Liver (tissue), 9 donors: Measurements from ENCODE around the gene CTBP1. TPM values are rescaled to one million over a fixed set of nuclear protein-coding genes. Genes with fewer than 3 reads are reported as not detected.

Experiments used
- DNase-seq: peaks from one replicate; pipeline ENCODE4 v3.0.0-alpha.2; 2017; ENCODE audit warnings: low spot score
- H3K27ac ChIP-seq, 2 donors: one replicate each; pipeline ENCODE4 v1.7.0; 2013; ENCODE audit warnings: inconsistent platforms in 2 of 2, low read length in 2 of 2, control low read depth in 1 of 2, low read depth in 1 of 2, mild to moderate bottlenecking in 1 of 2
- H3K27me3 ChIP-seq, 4 donors: one replicate each; pipeline versions ENCODE4 v1.6.1 to v1.7.0; 2013; ENCODE audit warnings: low read length in 3 of 4, inconsistent platforms in 1 of 4, mild to moderate bottlenecking in 1 of 4, moderate library complexity in 1 of 4; ENCODE audit not compliant: control insufficient read depth in 4 of 4, insufficient read depth in 4 of 4
- H3K36me3 ChIP-seq, 4 donors: one replicate each; pipeline versions ENCODE4 v1.6.1 to v1.7.0; 2013; ENCODE audit warnings: low read length in 3 of 4, mild to moderate bottlenecking in 3 of 4, low read depth in 1 of 4, moderate library complexity in 1 of 4; ENCODE audit not compliant: control insufficient read depth in 4 of 4, insufficient read depth in 3 of 4
- H3K4me1 ChIP-seq, 4 donors: one replicate each; pipeline versions ENCODE4 v1.6.1 to v1.7.0; 2013; ENCODE audit warnings: low read length in 3 of 4, mild to moderate bottlenecking in 3 of 4, moderate library complexity in 1 of 4; ENCODE audit not compliant: control insufficient read depth in 4 of 4, insufficient read depth in 4 of 4
- H3K4me3 ChIP-seq, 3 donors: one replicate each; pipeline versions ENCODE4 v1.6.1 to v1.7.0; 2013; ENCODE audit warnings: low read length in 3 of 3, control low read depth in 1 of 3, low read depth in 1 of 3, mild to moderate bottlenecking in 1 of 3
- H3K9ac ChIP-seq, 2 donors: one replicate each; pipeline ENCODE4 v1.7.0; 2013; ENCODE audit warnings: low read length in 2 of 2, mild to moderate bottlenecking in 2 of 2, moderate library complexity in 2 of 2, control low read depth in 1 of 2, low read depth in 1 of 2
- H3K9me3 ChIP-seq, 4 donors: one replicate each; pipeline versions ENCODE4 v1.6.1 to v1.7.0; 2013; ENCODE audit warnings: low read length in 3 of 4; ENCODE audit not compliant: control insufficient read depth in 4 of 4
- CTCF ChIP-seq: fragments of 150-350 bp; IDR thresholded peaks from 2 replicates; pipeline ENCODE4 v1.5.1; 2017; ENCODE audit warnings: improper control_type of control experiment, low read depth, low read length; ENCODE audit not compliant: missing input control
- EGR1 ChIP-seq, 2 donors: IDR thresholded peaks; 2 replicates each; pipeline ENCODE4 v1.6.1; 2016 to 2018; ENCODE audit warnings: antibody characterized with exemption in 2 of 2, low read depth in 2 of 2
- FOXA1 ChIP-seq: IDR thresholded peaks from 2 replicates; pipeline ENCODE4 v1.6.1; 2016; ENCODE audit warnings: antibody characterized with exemption
- GABPA ChIP-seq, 2 donors: IDR thresholded peaks in 1 of 2; conservative IDR thresholded peaks in 1 of 2; 2 replicates each; pipeline ENCODE4 v1.6.1; 2016; ENCODE audit warnings: antibody characterized with exemption in 2 of 2, mild to moderate bottlenecking in 1 of 2, moderate library complexity in 1 of 2
- HNF4A ChIP-seq, 2 donors: conservative IDR thresholded peaks; 2 replicates each; pipeline ENCODE4 v1.6.1; 2016; ENCODE audit warnings: antibody characterized with exemption in 2 of 2, mild to moderate bottlenecking in 2 of 2
- HNF4G ChIP-seq: IDR thresholded peaks from 2 replicates; pipeline ENCODE4 v1.6.1; 2016; ENCODE audit warnings: antibody characterized with exemption
- JUND ChIP-seq, 2 donors: IDR thresholded peaks; 2 replicates each; pipeline ENCODE4 v1.6.1; 2016; ENCODE audit warnings: antibody characterized with exemption in 2 of 2
- MAX ChIP-seq: IDR thresholded peaks from 2 replicates; pipeline ENCODE4 v1.6.1; 2016; ENCODE audit warnings: antibody characterized with exemption
- NR2F2 ChIP-seq: IDR thresholded peaks from 2 replicates; pipeline ENCODE4 v1.6.1; 2016; ENCODE audit warnings: antibody characterized with exemption
- RAD21 ChIP-seq, 2 donors: IDR thresholded peaks; 2 replicates each; pipeline ENCODE4 v1.6.1; 2016; ENCODE audit warnings: antibody characterized with exemption in 2 of 2, mild to moderate bottlenecking in 2 of 2
- TAF1 ChIP-seq: conservative IDR thresholded peaks from 2 replicates; pipeline ENCODE4 v1.6.1; 2016; ENCODE audit warnings: antibody characterized with exemption, mild to moderate bottlenecking
- YY1 ChIP-seq: IDR thresholded peaks from 2 replicates; pipeline ENCODE4 v1.6.1; 2016; ENCODE audit warnings: antibody characterized with exemption, mild to moderate bottlenecking
- ZBTB33 ChIP-seq: IDR thresholded peaks from 2 replicates; pipeline ENCODE4 v1.6.1; 2016; ENCODE audit warnings: antibody characterized with exemption
- WGBS: extraction: QIAGEN DNeasy Blood & Tissue Kit; methylation state at CpG from one replicate; pipeline ENCODE4 v1.1.7; 2013; 5-methylcytosine and 5-hydroxymethylcytosine counted together
- polyA plus RNA-seq, 2 donors: library from polyadenylated mRNA; stranded (reverse) in 1 of 2; unstranded in 1 of 2; fragments of 200-250 nt in 1 of 2; fragments of >200 nt in 1 of 2; fragmentation: Nextera tagmentation in 1 of 2; extraction: Ambion mirVana in 1 of 2; gene quantifications; one replicate each; pipeline versions ENCODE4 v1.2.1 to v1.2.3, GENCODE V29; 2013 to 2015
- total RNA-seq, 2 donors: library from RNA; depleted of rRNA; stranded (reverse); fragments of >200 nt; gene quantifications; one replicate each; pipeline ENCODE4 v1.2.3, GENCODE V29; 2014
- donor health status: healthy.
- donor health status: healthy.
- donor health status: healthy.
- donor health status: healthy.
- donor health status: healthy.

The CTBP1 gene
- total and polyA plus RNA-seq, 4 donors: 27.5 to 156 (median 79.5) TPM

- WGBS: 93% methylated on average over 33 of the region's 33 CpGs
- H3K9ac ChIP-seq: no peak overlapping the region
- H3K4me1 ChIP-seq: peaks cover 0 to 3% (median 0%) of the 10 kb centered on the region in 4 donors
- peaks cover 14 to 55% (median 20%) of the 10 kb centered on the region in 4 donors for H3K36me3 ChIP-seq
- TF ChIP-seq HNF4G (no peak), FOXA1 (no peak), GABPA (IDR thresholded peaks at IDR 0.05 in 1 of 2, conservative IDR thresholded peaks at IDR 0.05 in 1 of 2) (no peak), EGR1 (IDR thresholded peaks at IDR 0.05; ENCODE audit: low read depth in 2 of 2) (no peak), TAF1 (no peak), RAD21 (IDR thresholded peaks at IDR 0.05) (no peak), YY1 (no peak), NR2F2 (no peak), MAX (no peak)
- H3K4me3 ChIP-seq: no peak overlapping the region
- no peaks in the 10 kb centered on the region for H3K27me3 ChIP-seq
- DNase-seq: no peak
- no peaks in the 10 kb centered on the region for H3K9me3 ChIP-seq
- no peak overlapping the region for H3K27ac ChIP-seq
Observed at GRCh38 chr4:1221155-1221870, 27.6 kb downstream of the CTBP1 start.

GRCh38 chr4:1220566-1220965 lies 28.4 kb downstream of the CTBP1 start:
- DNase-seq: no peak
- Histone ChIP-seq H3K9ac (no peak overlapping the region), H3K27me3 (no peaks in the 10 kb centered on the region), H3K4me1 (peaks cover 0 to 3% (median 0%) of the 10 kb centered on the region in 4 donors), H3K27ac (no peak overlapping the region), H3K4me3 (no peak overlapping the region), H3K36me3 (peaks cover 19 to 59% (median 21%) of the 10 kb centered on the region in 4 donors), H3K9me3 (no peaks in the 10 kb centered on the region)
- TF ChIP-seq TAF1 (no peak), EGR1 (IDR thresholded peaks at IDR 0.05; ENCODE audit: low read depth in 2 of 2) (no peak), NR2F2 (no peak), HNF4G (no peak), CTCF (no peak), GABPA (IDR thresholded peaks at IDR 0.05 in 1 of 2, conservative IDR thresholded peaks at IDR 0.05 in 1 of 2) (no peak), FOXA1 (no peak), JUND (IDR thresholded peaks at IDR 0.05) (no peak), HNF4A (conservative IDR thresholded peaks at IDR 0.05) (no peak), ZBTB33 (no peak), RAD21 (IDR thresholded peaks at IDR 0.05) (no peak)
- 95% methylated on average over 16 of the region's 16 CpGs for WGBS

- TF ChIP-seq FOXA1: no peak
- H3K27me3 ChIP-seq: no peaks in the 10 kb centered on the region
- H3K9me3 ChIP-seq: no peaks in the 10 kb centered on the region
- 93% methylated on average over 7 of the region's 7 CpGs for WGBS
- H3K27ac ChIP-seq: no peak overlapping the region
- peaks cover 18 to 59% (median 21%) of the 10 kb centered on the region in 4 donors for H3K36me3 ChIP-seq
- peaks cover 0 to 3% (median 0%) of the 10 kb centered on the region in 4 donors for H3K4me1 ChIP-seq
- peak overlapping the region in 1 of 2 donors; percentile 23 for H3K9ac ChIP-seq
- no peak for DNase-seq
- no peak overlapping the region for H3K4me3 ChIP-seq
Observed at GRCh38 chr4:1219566-1219950, 29.4 kb downstream of the CTBP1 start.
